ENCODE measurements around the gene FKBP11. TPM values are rescaled to one million over a fixed set of nuclear protein-coding genes. Genes with fewer than 3 reads are reported as not detected.

Gene FKBP11
- total RNA-seq, 2 experiments from 2014 or later: 131 TPM

DNA sequence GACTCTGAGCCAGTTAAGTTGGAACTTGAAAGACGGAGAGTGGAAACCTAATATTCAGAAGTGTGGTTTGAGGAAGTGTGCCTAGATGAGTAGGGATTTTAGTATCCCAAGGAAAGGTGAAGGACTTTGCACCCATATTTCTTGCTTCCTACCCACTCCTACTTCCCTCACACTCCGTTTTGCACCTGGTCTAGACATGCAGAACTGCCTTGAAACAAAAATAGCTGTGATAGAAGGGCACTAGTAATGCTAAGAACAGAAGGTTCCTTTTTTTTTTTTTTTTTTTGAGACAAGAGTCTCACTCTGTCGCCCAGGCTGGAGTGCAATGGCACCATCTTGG lies 32.7 kb upstream of the FKBP11 start:
- ChIA-PET POLR2A (interaction anchor here (0.6 to 1.0 kb wide), 3 partner anchors 13 to 257 kb away, joined by 3 read pairs; partner anchors contain the start of gene WNT10B), CTCF (interaction anchor here (1.0 to 2.6 kb wide), 12 partner anchors 8 to 105 kb away, joined by 3 to 12 read pairs (median 6); partner anchors contain the start of genes DDX23, WNT1 and WNT10B)

- CTCF ChIA-PET: interaction anchor here (0.6 to 2.6 kb wide), 13 partner anchors 9 to 204 kb away, joined by 3 to 12 read pairs (median 5); partner anchors contain the start of genes DDX23, WNT1 and WNT10B
- POLR2A ChIA-PET: interaction anchor here (0.6 to 1.0 kb wide), 6 partner anchors 14 to 1547 kb away, joined by 3 to 5 read pairs (median 3); partner anchors contain the start of genes DIP2B, TUBA1B and WNT10B
Observed at GRCh38 chr12:48957141-48958048, 32.1 kb upstream of the FKBP11 start, which contains the start of gene ARF3. Gene ARF3 (minus strand): TSS chr12:48957487. CDS start chr12:48941095, 16,392 bp downstream.

DNA sequence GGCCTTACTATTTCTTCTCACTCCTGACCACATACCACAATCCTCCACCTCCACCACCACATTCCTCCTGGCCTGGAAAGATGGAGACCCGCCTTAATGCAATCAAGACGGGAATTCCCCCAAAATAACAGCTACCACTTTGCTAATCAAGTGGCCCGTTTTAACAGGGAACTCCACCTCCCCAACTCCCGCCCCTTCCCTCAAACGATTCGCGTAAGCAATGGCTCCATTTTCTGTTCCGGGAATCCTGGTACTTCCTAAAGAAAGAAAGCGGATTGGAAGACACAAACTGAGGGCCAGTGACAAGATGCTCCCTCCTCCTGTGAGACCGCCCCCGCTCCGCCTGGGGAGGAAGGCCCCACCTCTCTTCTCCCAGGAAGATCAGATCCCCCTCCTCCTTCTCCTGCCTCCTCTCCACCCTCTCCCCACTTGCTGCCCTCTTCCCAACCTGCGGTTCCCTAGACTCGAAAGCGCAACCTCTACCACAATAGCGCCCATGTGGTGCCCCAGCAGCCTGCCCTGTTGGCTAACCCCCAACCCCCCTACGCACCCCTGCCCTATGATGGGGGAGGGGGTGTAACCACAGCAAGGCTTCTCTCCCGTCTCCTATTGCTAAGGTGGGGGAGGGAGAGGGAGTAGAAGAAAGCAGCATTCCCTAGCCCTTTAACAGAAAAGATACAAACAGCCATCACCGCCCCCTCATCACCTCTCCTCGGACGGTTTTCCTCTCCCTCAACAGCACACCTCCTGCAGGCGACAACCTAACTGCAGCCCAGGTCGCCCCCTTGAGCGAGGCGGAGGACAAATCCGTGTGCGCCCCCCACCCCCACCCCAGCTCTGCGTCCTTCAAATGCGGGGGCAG lies 31.2 kb upstream of the FKBP11 start:
- ChIA-PET CTCF (interaction anchor here (1.0 to 2.6 kb wide), 12 partner anchors 9 to 104 kb away, joined by 3 to 12 read pairs (median 4); partner anchors contain the start of genes DDX23, WNT1 and WNT10B), POLR2A (interaction anchor here (0.6 to 1.3 kb wide), 3 partner anchors 14 to 1548 kb away, joined by 3 to 5 read pairs (median 4); partner anchors contain the start of genes DIP2B and TUBA1B)

DNA sequence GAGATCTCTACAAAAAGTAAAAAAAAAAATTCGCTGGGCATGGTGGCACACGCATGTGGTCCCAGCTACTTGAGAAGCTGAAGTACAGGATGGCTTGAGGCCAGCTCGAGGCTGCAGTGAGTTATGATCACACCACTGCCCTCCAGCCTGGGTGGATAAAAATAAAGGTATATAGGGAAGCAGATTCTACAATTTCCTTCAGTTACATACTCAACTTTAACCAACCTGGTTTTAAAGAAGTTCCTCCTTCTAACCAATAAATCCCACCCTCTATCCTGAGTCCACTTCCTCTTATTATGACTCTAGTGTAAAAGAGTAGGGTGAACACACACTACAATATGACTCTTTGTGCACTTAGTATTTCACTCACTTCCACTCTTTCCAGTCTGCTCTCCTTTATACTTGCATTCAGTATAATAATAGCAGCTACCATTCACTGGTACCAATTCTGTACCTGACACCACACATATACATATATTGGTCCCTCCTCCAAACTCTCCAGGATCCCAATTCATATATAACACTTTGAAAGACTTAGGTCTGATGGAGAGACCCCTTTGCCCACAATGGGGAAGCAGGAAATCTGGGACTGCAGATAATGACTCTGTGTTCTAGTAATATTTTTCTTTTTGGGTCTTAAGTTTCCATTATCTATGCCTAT lies 29.7 kb upstream of the FKBP11 start:
- ChIA-PET POLR2A (interaction anchor here (1.3 kb wide), 1 partner anchor 15 kb away, joined by 5 read pairs; no protein-coding TSS in a partner anchor), CTCF (interaction anchor here (1.1 to 1.5 kb wide), 3 partner anchors 18 to 42 kb away, joined by 3 read pairs; no protein-coding TSS in a partner anchor)

DNA sequence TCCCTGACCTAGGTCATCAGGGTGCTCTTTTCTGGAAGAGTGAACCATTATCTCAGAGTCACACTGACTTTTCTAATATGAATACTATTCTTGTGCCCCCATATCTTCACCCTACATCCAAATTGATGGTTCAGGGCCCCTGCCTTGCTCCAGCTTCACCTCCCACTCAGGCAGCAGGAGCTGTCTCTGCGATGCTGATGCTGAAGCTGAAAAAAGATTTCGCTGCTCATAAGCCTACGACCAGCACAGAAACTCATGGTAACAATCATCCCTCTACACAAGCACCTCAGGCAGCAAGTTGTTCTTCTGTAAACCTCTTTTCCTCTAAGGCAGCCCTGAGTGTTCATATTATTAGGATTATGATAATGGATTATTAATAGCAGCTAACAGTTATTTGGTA lies 28.8 kb upstream of the FKBP11 start:
- ChIA-PET CTCF (interaction anchor here (1.6 to 1.8 kb wide), 2 partner anchors 29 to 34 kb away, joined by 4 to 5 read pairs; partner anchors contain the start of gene FKBP11), POLR2A (no interaction called here)

DNA sequence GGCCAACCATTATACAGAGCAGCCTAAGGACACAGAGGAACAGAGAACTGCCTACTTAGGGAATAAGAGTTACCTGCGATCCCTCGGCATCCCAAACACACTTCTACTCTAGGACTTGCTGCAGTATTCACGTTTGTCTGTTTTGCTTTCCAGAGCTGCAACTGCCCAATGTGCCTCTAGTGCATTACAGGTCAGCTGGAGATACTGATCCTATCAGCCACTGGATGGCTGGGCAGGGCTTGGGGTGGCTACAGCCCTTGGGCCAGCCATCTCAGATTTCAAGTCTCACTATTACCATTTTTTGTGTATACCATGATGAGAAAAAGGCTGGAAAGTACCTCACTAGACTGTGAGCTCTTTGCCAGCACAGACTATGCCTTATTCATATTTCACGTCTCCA lies 27.4 kb upstream of the FKBP11 start:
- POLR2A ChIA-PET: no interaction called here
- CTCF ChIA-PET: interaction anchor here (0.8 to 1.8 kb wide), 7 partner anchors 9 to 138 kb away, joined by 3 to 5 read pairs (median 3); partner anchors contain the start of gene FKBP11

DNA sequence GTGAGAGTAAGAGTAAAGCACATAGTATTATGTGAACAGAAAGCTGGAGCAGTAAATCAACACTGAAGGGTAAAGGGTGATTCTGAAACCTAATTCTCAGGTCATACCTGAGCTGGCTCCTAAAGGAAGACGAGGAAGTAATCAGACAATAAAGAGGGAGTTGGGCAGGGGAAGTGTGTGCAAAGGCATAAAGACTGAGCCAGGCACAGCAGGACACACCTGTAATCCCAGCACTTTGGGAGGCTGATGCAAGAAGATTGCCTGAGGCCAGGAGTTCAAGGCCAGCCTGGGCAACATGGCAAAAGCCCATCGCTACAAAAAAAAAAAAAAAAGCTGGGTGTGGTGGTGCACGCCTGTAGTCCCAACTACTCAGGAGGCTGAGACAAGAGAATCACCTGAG lies 22.4 kb upstream of the FKBP11 start:
- POLR2A ChIA-PET: no interaction called here
- CTCF ChIA-PET: interaction anchor here (1.2 to 1.8 kb wide), 2 partner anchors 10 to 19 kb away, joined by 3 read pairs; partner anchors contain the start of gene ARF3

DNA sequence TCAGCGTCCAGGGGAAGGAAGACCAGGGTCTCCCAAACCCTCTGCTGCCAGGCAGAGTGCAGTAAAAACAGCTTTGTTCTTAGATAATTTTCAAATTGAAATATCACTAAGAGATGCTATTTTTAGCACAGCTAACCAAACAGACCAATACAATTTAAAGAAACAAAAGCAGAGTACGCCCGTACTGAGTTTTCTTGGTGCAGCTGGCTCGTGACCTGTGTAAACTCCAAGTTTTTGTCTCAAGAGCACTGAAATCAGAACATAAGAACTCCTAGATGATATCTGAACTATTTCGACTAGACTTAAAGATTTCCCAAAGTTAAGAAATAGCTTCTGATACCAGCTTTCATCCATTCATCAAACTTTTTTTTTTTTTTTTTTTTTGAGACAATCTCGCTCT lies 21.7 kb upstream of the FKBP11 start:
- ChIA-PET POLR2A (no interaction called here), CTCF (interaction anchor here (0.6 to 1.8 kb wide), 5 partner anchors 10 to 49 kb away, joined by 3 to 5 read pairs (median 3); partner anchors contain the start of genes ARF3 and WNT1)

DNA sequence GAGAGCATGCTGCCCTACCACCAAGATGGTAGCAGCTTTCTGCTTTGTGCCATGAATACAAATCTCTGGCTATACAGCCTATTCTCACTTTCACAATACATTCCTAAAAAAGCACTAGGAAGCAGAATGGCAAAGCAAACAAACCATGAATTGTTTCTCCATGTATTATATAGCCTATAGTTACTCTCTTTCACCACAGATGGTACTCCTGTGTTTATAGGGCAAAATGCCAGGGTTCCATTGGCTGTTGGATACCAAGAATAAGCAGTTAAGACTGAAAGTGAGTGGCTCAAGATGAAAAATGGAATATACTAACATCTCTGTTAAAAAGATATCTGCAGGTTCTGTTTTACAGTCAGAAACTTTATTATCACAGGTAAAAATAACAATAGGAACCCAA lies 20.9 kb upstream of the FKBP11 start:
- POLR2A ChIA-PET: no interaction called here

DNA sequence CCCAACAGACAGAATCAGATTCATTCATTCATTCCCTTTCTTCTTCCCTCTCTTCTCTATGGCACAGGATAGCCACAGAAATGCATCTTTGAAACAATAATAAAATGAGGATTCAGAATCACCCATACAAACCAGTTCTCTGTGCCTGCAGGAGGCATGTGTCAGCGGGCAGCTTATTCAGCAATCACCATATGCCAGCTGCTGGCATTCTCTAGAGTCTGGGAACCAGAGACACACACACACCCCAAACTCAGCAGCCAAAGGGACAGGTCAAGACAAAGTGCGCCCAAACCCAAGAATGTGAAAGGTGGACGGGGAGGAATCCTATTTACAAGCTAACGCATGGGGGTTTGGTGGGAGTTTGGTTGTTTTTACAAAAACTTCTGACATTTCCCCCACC lies 17.9 kb upstream of the FKBP11 start:
- POLR2A ChIA-PET: no interaction called here
- CTCF ChIA-PET: interaction anchor here (0.6 to 1.3 kb wide), 3 partner anchors 9 to 487 kb away, joined by 3 read pairs; no protein-coding TSS in a partner anchor

More for the DNA sequence above, 20.9 kb upstream of the FKBP11 start:
- CTCF ChIA-PET: interaction anchor here (1.2 to 1.8 kb wide), 2 partner anchors 32 to 49 kb away, joined by 3 to 4 read pairs; partner anchors contain the start of gene WNT1

GRCh38 chr12:48940181-48940580 lies 14.9 kb upstream of the FKBP11 start:
- ChIA-PET POLR2A (interaction anchor here (0.7 kb wide), 1 partner anchor 190 kb away, joined by 5 read pairs; no protein-coding TSS in a partner anchor), CTCF (interaction anchor here (1.1 to 1.7 kb wide), 4 partner anchors 8 to 87 kb away, joined by 3 to 6 read pairs (median 4); no protein-coding TSS in a partner anchor)

DNA sequence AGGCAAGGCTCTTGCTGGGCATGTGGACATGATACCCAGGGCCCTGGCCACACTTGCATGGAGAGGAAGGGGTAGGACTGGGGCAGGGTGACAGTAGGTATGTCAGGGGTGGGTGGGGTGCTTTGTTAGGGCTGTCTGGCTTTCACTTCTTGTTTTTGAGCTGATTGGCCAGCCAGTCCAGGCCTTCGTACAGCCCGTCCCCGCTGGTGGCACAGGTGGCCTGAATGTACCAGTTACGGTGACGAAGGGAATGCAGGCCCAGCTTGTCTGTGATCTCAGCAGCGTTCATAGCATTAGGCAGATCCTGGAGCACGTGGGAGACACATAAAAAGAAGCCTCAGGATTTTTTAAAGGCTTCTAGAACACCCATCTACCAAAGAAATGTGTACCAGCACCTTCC lies 13.5 kb upstream of the FKBP11 start:
- CTCF ChIA-PET: interaction anchor here (1.2 to 1.8 kb wide), 3 partner anchors 48 to 124 kb away, joined by 3 to 6 read pairs (median 4); no protein-coding TSS in a partner anchor
- POLR2A ChIA-PET: interaction anchor here (0.6 kb wide), 1 partner anchor 85 kb away, joined by 3 read pairs; no protein-coding TSS in a partner anchor

GRCh38 chr12:48937170-48937569 lies 11.9 kb upstream of the FKBP11 start:
- POLR2A ChIA-PET: no interaction called here
- CTCF ChIA-PET: interaction anchor here (0.6 to 1.9 kb wide), 4 partner anchors 12 to 122 kb away, joined by 3 to 5 read pairs (median 4); partner anchors contain the start of gene FKBP11

DNA sequence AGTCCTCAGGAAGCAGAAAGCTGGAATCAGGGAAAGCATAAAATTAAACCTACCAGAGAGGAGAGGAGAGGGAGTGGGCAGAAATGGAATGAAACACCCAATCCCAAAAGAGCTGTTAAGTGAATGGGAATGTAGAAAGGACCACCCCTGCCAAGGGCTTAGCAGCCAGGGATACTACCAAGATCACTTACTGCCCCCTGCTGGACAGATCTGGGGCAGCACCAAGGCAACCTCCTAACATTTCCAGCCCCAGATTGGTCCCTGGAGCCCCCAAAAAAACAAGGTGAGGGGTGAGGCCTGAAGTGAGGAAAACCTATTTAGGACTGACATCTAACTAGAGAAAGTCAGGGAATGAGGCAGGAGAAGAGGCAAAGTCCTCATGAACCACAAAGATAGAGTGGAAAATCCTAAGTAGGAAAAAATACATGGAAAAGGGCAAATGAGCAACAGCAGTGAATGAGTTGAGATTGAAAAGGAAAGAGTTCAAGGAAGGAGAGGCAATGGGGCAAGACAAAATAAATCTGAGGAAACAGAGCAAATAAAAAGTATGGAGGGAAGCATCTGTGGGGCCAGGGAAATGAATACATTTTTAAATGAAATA lies 11.2 kb upstream of the FKBP11 start:
- POLR2A ChIA-PET: no interaction called here
- CTCF ChIA-PET: interaction anchor here (0.8 to 5.0 kb wide), 15 partner anchors 8 to 127 kb away, joined by 3 to 42 read pairs (median 5); partner anchors contain the start of genes ARF3, DDX23, FKBP11 and WNT1

DNA sequence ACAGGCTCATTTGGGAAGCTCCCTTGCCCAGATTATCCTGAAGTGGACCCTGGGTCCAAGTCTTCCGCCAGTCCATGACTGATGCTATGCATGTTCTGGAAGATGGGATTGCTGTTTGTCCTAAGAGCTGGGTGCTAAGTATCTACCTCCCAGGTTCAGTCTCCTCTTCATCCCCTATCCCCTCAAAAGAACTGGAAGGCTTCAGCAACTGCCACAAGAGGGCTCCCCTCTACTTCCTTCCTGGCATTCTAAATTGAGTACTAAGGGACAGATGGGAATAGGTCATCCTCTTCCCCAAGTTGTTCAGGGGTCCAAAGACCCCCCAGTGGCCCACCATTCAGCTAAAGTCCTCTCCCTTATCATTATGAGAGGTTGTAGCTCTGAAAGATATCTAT lies 9.0 kb upstream of the FKBP11 start:
- CTCF ChIA-PET: interaction anchor here (0.7 to 5.0 kb wide), 8 partner anchors 9 to 86 kb away, joined by 3 to 42 read pairs (median 5); partner anchors contain the start of genes DDX23, FKBP11 and WNT1
- POLR2A ChIA-PET: interaction anchor here (0.7 to 0.9 kb wide), 2 partner anchors 9 to 69 kb away, joined by 6 to 8 read pairs; partner anchors contain the start of gene FKBP11

- ChIA-PET CTCF (interaction anchor here (0.7 to 5.0 kb wide), 8 partner anchors 9 to 86 kb away, joined by 3 to 42 read pairs (median 5); partner anchors contain the start of genes DDX23, FKBP11 and WNT1), POLR2A (interaction anchor here (0.6 to 0.9 kb wide), 3 partner anchors 9 to 69 kb away, joined by 4 to 8 read pairs (median 6); partner anchors contain the start of gene FKBP11)
Observed at GRCh38 chr12:48933664-48934311, 8.5 kb upstream of the FKBP11 start.

Measured in activated CD8-positive, alpha-beta memory T cell treated with anti-CD3 and anti-CD28 coated beads for 36 hours (primary cell).